GM10266 (cell line): ENCODE results near the gene PCDHAC2.

ENCODE experiments used
- DNase-seq: peaks from one replicate; pipeline ENCODE4 v3.0.0; 2012; ENCODE audit errors: extremely low spot score
- CTCF ChIP-seq: IDR thresholded peaks from 2 replicates; pipeline ENCODE4 v1.5.1; 2012; ENCODE audit warnings: mild to moderate bottlenecking, low read depth; ENCODE audit not compliant: control insufficient read depth, insufficient read depth; ENCODE audit errors: missing control alignments

The PCDHAC2 gene

DNA sequence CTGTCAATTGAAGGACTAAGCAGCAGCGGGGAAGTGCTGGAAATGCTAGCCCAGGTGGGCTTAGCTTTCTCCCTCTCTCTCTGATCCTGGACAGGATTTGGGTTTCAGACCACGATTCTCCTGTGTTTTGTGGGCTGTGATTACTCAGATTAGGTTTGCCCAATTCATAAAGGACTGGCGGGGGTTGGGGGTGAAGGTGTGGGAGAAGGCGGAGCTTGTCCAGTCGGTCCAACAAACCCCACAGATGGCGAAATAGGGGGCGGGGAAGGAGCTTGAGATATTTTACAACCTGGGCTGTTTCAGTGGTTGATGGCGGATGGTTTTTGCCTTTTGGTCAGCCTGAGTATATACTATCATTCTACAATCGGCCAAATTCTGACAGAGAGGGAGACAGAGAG is 35.2 kb downstream of the PCDHAC2 start:
- no peak for DNase-seq
- no peak for TF ChIP-seq CTCF

GRCh38 chr5:141001844-141002604 is 35.7 kb downstream of the PCDHAC2 start:
- no peak for DNase-seq

GRCh38 chr5:141002605-141002965 is 36.3 kb downstream of the PCDHAC2 start:
- DNase-seq: no peak
- no peak for TF ChIP-seq CTCF

More at GRCh38 chr5:141001844-141002604, 35.7 kb downstream of the PCDHAC2 start:
- TF ChIP-seq CTCF: no peak

- no peak for DNase-seq
- no peak for TF ChIP-seq CTCF
These were observed 36.8 kb downstream of the PCDHAC2 start for GRCh38 chr5:141003031-141003430.

DNA sequence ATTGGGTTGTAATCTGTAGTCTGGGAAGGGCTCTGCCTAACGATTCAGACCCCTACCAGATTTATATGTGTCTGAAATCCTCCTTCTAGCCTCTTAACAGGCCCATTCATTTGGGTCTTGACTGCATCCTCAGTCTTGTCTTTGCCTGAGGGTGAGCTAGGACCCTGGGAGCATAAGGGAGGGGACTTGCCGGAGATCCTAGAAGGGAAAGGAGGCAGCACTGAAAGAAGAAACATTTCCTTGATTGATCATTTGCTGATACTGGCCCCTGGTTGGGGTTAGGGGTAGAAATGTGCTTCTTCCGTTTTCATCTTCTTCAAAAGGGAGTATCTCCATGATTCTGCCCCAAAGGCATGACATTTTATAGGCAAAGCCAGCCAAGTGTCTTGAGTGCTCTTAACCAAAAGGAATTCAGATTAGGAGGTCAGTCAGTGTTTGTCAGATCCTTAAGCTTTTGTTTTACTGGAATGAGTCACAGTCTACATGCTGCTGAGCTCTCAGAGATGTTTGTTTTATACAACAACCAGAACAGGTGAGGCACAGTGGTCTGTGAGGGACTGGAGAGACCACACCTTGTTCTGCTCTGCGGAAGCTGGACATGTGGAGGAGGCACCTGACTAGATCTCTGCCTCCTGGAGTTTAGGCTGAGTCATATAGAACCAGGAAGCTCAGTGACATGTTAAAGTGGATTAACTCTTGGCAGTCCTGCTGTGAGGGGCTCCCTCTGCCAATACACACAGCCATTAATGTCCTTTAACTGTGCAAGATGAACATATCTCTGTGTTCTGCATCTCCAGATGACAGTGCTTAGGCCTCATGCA is 37.7 kb downstream of the PCDHAC2 start:
- no peak for DNase-seq
- TF ChIP-seq CTCF: no peak

GRCh38 chr5:141007791-141008190 is 41.5 kb downstream of the PCDHAC2 start:
- no peak for DNase-seq
- TF ChIP-seq CTCF: no peak
